B cell (primary cell): Measurements from ENCODE around the gene CENPV.

Experiments
- EZH2 ChIP-seq: IDR thresholded peaks from 2 replicates; pipeline ENCODE4 v1.6.1; 2012; ENCODE audit warnings: borderline replicate concordance, low read depth, mild to moderate bottlenecking, moderate library complexity, low read length; ENCODE audit not compliant: insufficient read depth, poor library complexity, severe bottlenecking
- TF ChIP-seq, protein P1 (sequence below): fragments of 200-600 bp; IDR thresholded peaks from one replicate; pipeline ENCODE4 v1.8.0; 2022; ENCODE audit warnings: antibody characterized with exemption, mild to moderate bottlenecking

GRCh38 chr17:16293931-16294330, 59.3 kb downstream of the CENPV start:
- TF ChIP-seq, protein P1, sequence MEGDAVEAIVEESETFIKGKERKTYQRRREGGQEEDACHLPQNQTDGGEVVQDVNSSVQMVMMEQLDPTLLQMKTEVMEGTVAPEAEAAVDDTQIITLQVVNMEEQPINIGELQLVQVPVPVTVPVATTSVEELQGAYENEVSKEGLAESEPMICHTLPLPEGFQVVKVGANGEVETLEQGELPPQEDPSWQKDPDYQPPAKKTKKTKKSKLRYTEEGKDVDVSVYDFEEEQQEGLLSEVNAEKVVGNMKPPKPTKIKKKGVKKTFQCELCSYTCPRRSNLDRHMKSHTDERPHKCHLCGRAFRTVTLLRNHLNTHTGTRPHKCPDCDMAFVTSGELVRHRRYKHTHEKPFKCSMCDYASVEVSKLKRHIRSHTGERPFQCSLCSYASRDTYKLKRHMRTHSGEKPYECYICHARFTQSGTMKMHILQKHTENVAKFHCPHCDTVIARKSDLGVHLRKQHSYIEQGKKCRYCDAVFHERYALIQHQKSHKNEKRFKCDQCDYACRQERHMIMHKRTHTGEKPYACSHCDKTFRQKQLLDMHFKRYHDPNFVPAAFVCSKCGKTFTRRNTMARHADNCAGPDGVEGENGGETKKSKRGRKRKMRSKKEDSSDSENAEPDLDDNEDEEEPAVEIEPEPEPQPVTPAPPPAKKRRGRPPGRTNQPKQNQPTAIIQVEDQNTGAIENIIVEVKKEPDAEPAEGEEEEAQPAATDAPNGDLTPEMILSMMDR = no peak
- no peak for TF ChIP-seq EZH2
